ENCODE measurements around the gene ROBO1. TPM values are rescaled to one million over a fixed set of nuclear protein-coding genes. Genes with fewer than 3 reads are reported as not detected.

ROBO1 gene
- total RNA-seq, 1 donor from 2014 or later: 169 TPM

GRCh38 chr3:78832785-78833204 is 935.0 kb downstream of the ROBO1 start:
- Mint-ChIP-seq H3K4me3 (no peak overlapping the region), H3K27me3 (ENCODE audit: insufficient read depth, low read depth) (no peaks in the 10 kb centered on the region), H3K27ac (no peak overlapping the region), H3K4me1 (no peaks in the 10 kb centered on the region), H3K9me3 (no peaks in the 10 kb centered on the region), H3K36me3 (peaks cover 2% of the 10 kb centered on the region)
- Histone ChIP-seq H3K9me3 (ENCODE audit: low read depth) (no peaks in the 10 kb centered on the region), H3K4me1 (no peaks in the 10 kb centered on the region), H3K4me2 (no peak overlapping the region), H3F3A (ENCODE audit: low read depth) (no peaks in the 10 kb centered on the region), H3K36me3 (no peaks in the 10 kb centered on the region), H3K27ac (no peak overlapping the region), H4K20me1 (ENCODE audit: low read depth) (no peaks in the 10 kb centered on the region), H2AFZ (replicated peaks) (no peak overlapping the region), H3K79me2 (ENCODE audit: low read depth) (peaks cover 94% of the 10 kb centered on the region), H3K9ac (no peak overlapping the region), H3K4me3 (no peak overlapping the region), H3K27me3 (no peaks in the 10 kb centered on the region)
- DNase-seq (ENCODE audit: low spot score): no peak
- no peak for TF ChIP-seq CTCF (IDR thresholded peaks at IDR 0.05)
- no peak for TF ChIP-seq EZH2 (IDR thresholded peaks at IDR 0.05)
- TF ChIP-seq EZH2phosphoT487 (IDR thresholded peaks at IDR 0.05): no peak

DNA sequence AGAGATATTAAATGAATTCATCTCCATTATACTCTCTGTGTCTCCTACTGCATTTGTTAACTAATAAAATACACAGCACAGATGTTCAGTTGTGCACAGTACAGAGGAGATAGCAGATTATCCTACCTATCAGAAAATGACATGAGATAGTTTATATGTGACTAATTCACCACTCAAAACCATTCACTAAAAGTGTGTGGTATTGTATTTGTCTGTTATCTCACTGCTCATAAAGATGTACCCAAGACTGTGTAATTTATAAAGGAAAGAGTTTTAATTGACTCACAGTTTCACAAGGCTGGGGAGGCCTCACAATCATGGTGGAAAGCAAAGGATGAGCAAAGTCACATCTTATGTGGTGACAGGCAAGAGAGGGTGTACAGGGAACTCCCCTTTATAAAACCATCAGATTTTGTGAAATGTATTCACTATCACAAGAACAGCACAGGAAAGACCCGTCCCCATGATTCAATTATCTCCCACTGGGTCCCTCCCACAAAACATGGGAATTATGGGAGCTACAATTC is 936.3 kb downstream of the ROBO1 start:
- Histone ChIP-seq H3K27me3 (no peaks in the 10 kb centered on the region), H3K9ac (no peak overlapping the region), H3K4me1 (no peaks in the 10 kb centered on the region), H3K4me2 (no peak overlapping the region), H3K27ac (no peak overlapping the region), H2AFZ (replicated peaks) (no peak overlapping the region), H3F3A (ENCODE audit: low read depth) (no peaks in the 10 kb centered on the region), H4K20me1 (ENCODE audit: low read depth) (no peaks in the 10 kb centered on the region), H3K36me3 (no peaks in the 10 kb centered on the region), H3K79me2 (ENCODE audit: low read depth) (peaks cover 92% of the 10 kb centered on the region), H3K4me3 (no peak overlapping the region), H3K9me3 (ENCODE audit: low read depth) (no peaks in the 10 kb centered on the region)
- H3K36me3 Mint-ChIP-seq: peaks cover 2% of the 10 kb centered on the region
- TF ChIP-seq CTCF (IDR thresholded peaks at IDR 0.05) (no peak), EZH2 (IDR thresholded peaks at IDR 0.05) (no peak), EZH2phosphoT487 (IDR thresholded peaks at IDR 0.05) (no peak)
- H3K4me3 Mint-ChIP-seq: no peak overlapping the region
- no peaks in the 10 kb centered on the region for H3K9me3 Mint-ChIP-seq
- no peak for DNase-seq (ENCODE audit: low spot score)
- no peaks in the 10 kb centered on the region for H3K4me1 Mint-ChIP-seq
- H3K27me3 Mint-ChIP-seq (ENCODE audit: insufficient read depth, low read depth): no peaks in the 10 kb centered on the region
- no peak overlapping the region for H3K27ac Mint-ChIP-seq

DNA sequence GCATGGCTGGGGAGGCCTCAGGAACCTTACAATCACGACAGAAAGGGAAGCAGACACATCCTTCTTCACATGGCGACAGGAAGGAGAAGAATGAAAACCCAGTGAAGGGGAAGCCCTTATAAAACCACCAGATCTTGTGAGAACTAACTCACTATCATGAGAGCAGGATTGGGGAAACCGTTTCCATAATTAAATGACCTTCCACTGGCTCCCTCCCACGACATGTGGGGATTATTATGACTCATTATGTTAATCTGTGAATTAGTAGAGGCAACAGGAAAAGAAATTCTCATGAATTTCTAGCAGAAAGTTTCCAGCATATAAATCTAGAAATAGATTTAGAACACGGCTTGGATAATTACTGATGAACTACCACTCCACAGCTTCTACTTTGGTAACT is 937.3 kb downstream of the ROBO1 start:
- H3K4me2 ChIP-seq: no peak overlapping the region
- no peaks in the 10 kb centered on the region for H3K27me3 ChIP-seq
- H3K9me3 Mint-ChIP-seq: no peaks in the 10 kb centered on the region
- TF ChIP-seq EZH2phosphoT487 (IDR thresholded peaks at IDR 0.05) (no peak), CTCF (IDR thresholded peaks at IDR 0.05) (no peak), EZH2 (IDR thresholded peaks at IDR 0.05) (no peak)
- no peak overlapping the region for H3K4me3 ChIP-seq
- H2AFZ ChIP-seq (replicated peaks): no peak overlapping the region
- no peaks in the 10 kb centered on the region for H3K27me3 Mint-ChIP-seq (ENCODE audit: insufficient read depth, low read depth)
- DNase-seq (ENCODE audit: low spot score): no peak
- H3K9me3 ChIP-seq (ENCODE audit: low read depth): no peaks in the 10 kb centered on the region
- no peaks in the 10 kb centered on the region for H3K4me1 Mint-ChIP-seq
- H3F3A ChIP-seq (ENCODE audit: low read depth): no peaks in the 10 kb centered on the region
- no peak overlapping the region for H3K9ac ChIP-seq
- H3K36me3 Mint-ChIP-seq: peaks cover 2% of the 10 kb centered on the region
- no peaks in the 10 kb centered on the region for H3K36me3 ChIP-seq
- no peak overlapping the region for H3K4me3 Mint-ChIP-seq
- H3K27ac ChIP-seq: peak overlapping the region; percentile 65
- H4K20me1 ChIP-seq (ENCODE audit: low read depth): no peaks in the 10 kb centered on the region
- peaks cover 94% of the 10 kb centered on the region for H3K79me2 ChIP-seq (ENCODE audit: low read depth)
- no peak overlapping the region for H3K27ac Mint-ChIP-seq
- H3K4me1 ChIP-seq: no peaks in the 10 kb centered on the region
